22Rv1 (cell line): ENCODE results near the gene C11orf21.

Source experiments
- CTCF ChIP-seq: fragments of 450-650 bp; IDR thresholded peaks from 2 replicates; pipeline ENCODE4 v1.5.1; 2017; ENCODE audit warnings: mild to moderate bottlenecking
- ZFX ChIP-seq: fragments of 450-650 bp; IDR thresholded peaks from 2 replicates; pipeline ENCODE4 v1.6.1; 2017; ENCODE audit warnings: antibody characterized with exemption, borderline replicate concordance

GRCh38 chr11:2249189-2249916 lies 52.4 kb downstream of the C11orf21 start:
- no peak for TF ChIP-seq CTCF
- TF ChIP-seq ZFX, result no peak
